ENCODE results near the gene SFT2D1.

Gene SFT2D1

DNA sequence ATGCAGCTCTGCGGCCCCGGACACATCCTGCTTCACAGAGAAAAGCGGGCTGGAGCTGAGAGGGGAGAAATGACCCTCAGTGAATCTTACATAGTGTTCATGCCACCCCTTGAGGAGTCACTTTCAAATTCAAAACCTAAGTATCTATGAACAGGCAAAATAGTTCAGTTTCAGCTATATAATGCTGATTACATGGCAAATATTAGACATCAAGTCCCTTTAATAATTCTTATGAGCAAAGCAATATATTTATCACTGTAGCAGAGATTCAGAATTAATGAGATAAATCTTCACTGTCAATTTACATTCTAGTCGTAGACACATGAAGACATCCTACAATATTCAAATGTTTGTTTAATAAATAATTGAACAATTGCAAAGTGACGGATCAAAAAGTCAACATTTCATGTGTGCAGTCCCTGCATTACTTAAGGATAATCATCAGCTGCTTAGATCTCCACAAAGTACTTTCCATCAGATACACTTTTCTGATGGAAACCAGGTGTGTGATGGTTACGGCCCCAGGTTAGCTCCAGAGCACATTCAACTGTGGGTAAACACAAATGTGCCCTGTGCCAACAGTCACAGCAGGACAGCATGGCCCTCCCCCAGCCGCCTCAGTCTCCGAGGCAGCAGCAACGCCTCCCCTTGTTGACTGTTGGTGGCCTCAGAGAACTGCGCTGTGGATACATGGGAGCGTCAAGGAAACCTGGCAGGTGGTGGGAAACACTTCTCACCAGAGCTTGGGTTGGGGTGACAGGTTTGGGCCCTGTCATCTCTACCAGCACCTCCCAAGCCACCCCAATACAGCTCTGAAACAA, 33.4 kb downstream of the SFT2D1 start:
- no peak overlapping the region for H3K4me3 ChIP-seq (ENCODE audit: low read depth, low read length)
- H3K9me3 ChIP-seq (ENCODE audit: control insufficient read depth, low read length): no peaks in the 10 kb centered on the region
- no peaks in the 10 kb centered on the region for H3K27me3 ChIP-seq (ENCODE audit: control insufficient read depth, insufficient read depth, low read length)
- TF ChIP-seq, protein P1, sequence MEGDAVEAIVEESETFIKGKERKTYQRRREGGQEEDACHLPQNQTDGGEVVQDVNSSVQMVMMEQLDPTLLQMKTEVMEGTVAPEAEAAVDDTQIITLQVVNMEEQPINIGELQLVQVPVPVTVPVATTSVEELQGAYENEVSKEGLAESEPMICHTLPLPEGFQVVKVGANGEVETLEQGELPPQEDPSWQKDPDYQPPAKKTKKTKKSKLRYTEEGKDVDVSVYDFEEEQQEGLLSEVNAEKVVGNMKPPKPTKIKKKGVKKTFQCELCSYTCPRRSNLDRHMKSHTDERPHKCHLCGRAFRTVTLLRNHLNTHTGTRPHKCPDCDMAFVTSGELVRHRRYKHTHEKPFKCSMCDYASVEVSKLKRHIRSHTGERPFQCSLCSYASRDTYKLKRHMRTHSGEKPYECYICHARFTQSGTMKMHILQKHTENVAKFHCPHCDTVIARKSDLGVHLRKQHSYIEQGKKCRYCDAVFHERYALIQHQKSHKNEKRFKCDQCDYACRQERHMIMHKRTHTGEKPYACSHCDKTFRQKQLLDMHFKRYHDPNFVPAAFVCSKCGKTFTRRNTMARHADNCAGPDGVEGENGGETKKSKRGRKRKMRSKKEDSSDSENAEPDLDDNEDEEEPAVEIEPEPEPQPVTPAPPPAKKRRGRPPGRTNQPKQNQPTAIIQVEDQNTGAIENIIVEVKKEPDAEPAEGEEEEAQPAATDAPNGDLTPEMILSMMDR (IDR thresholded peaks at IDR 0.05): no peak
- no peak overlapping the region for H3K9ac ChIP-seq
- H3K79me2 ChIP-seq: no peaks in the 10 kb centered on the region
- H3K36me3 ChIP-seq (ENCODE audit: control insufficient read depth, insufficient read depth, low read length): no peaks in the 10 kb centered on the region
- peak overlapping the region; percentile 77 for H3K4me2 ChIP-seq (ENCODE audit: low read length)
- no peak overlapping the region for H3K27ac ChIP-seq
- peak overlapping the region; percentile 93 for H2AFZ ChIP-seq
- H3K4me1 ChIP-seq: no peaks in the 10 kb centered on the region

DNA sequence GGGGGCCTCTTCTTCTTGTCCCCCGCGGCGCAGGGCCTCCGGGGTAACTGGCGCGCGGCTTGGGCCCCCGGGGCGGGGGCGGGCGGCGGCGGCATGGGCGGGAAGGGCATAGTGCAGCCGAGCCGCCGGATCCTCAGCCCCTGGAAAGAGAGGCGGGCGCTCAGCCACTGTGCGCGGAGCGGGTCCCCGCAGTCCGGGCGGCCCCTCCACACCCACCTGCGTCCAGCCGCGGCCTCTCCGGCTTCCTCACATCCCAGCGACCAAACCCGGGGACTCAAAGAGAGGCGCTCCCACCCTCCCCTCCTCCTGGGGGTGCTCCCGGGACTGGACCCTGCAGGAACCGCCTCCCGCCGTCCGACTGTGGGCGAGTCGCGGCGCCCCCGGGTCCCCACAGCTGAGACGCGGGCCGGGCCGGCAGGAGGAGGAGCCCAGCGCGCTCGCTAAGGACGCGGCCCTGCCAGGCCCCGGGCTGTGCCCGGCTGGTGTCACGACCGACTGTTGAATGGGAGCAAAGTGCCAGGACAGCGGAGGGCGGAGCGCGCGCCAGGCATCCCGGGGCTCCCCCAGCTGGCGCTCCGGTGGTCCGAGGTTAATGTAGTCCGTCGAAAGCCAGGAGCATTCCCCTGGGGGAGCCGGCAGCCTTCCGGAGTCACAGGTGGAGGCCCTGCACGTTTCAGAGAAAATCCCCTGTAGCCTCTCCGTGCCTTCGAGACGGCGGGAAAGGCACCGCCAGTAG, 34.1 kb downstream of the SFT2D1 start, which contains the start of gene PRR18:
TSS of gene PRR18 (minus strand) at position 360 of the 736 bp plus-strand sequence. CDS start at position 110, 250 bp downstream.
- TF ChIP-seq, protein P1 (IDR thresholded peaks at IDR 0.05): no peak
- H3K9ac ChIP-seq: peak within 1 kb of the TSS; percentile 29
- H3K4me1 ChIP-seq: no peaks in the 10 kb centered on the region
- no peaks in the 10 kb centered on the region for H3K27me3 ChIP-seq (ENCODE audit: control insufficient read depth, insufficient read depth, low read length)
- H3K36me3 ChIP-seq (ENCODE audit: control insufficient read depth, insufficient read depth, low read length): no peaks in the 10 kb centered on the region
- no peak within 1 kb of the TSS for H3K27ac ChIP-seq
- H3K4me3 ChIP-seq (ENCODE audit: low read depth, low read length): peak within 1 kb of the TSS; percentile 39
- H3K79me2 ChIP-seq: no peaks in the 10 kb centered on the region
- peak within 1 kb of the TSS; percentile 77 for H3K4me2 ChIP-seq (ENCODE audit: low read length)
- H2AFZ ChIP-seq: peak within 1 kb of the TSS; percentile 93
- H3K9me3 ChIP-seq (ENCODE audit: control insufficient read depth, low read length): no peaks in the 10 kb centered on the region

DNA sequence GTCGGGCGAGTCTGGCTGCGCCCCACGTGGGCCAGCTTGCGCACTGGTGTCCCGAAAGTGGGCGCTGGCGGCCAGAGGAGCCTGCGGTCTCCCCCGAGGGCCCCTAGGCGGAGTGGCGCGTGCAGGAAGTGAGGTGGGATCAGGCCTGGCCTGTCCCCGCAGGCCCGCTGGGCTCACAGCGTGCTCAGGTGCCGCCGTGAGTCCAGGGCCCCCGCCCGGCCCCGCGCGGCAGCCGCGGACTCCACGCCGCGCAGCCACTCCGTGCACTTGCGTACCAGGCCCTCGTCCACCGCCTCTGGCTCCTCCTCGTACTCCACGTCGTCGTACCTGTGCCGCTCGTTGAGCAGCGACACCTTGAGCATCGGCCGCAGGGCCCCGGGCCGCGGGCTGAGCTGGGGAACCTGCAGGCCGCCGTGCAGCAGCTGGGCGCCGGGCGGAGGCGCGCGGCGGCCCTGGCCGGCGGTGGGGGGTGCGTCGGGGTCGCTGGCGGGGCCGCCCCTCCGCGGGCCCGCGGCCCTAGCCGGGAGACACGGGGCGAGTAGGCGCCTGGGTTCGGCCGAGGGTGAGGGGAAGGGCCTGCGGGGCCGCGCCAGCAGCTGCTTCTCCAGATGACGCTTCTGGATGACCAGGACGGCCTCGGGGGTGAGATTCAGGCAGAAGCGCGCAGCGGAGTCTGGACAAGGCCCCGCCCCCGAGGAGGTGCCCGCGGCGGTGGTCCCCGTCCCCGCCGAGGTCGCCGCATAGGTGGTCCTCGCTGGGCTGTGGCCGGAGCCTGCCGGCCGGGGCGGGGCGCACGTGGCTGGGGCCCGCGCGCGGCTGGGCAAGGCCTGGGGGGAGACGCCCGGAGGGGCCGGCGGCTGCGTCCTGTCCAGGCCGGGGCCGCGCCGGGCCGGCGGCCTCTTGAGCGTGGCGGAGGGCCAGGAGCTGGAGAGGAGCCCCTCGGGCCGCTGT, 35.0 kb downstream of the SFT2D1 start:
- no peaks in the 10 kb centered on the region for H3K79me2 ChIP-seq
- H2AFZ ChIP-seq: peak overlapping the region; percentile 93
- no peaks in the 10 kb centered on the region for H3K9me3 ChIP-seq (ENCODE audit: control insufficient read depth, low read length)
- TF ChIP-seq, protein P1 (IDR thresholded peaks at IDR 0.05): no peak
- H3K27me3 ChIP-seq (ENCODE audit: control insufficient read depth, insufficient read depth, low read length): no peaks in the 10 kb centered on the region
- peak overlapping the region; percentile 39 for H3K4me3 ChIP-seq (ENCODE audit: low read depth, low read length)
- no peak overlapping the region for H3K9ac ChIP-seq
- no peaks in the 10 kb centered on the region for H3K36me3 ChIP-seq (ENCODE audit: control insufficient read depth, insufficient read depth, low read length)
- H3K27ac ChIP-seq: no peak overlapping the region
- H3K4me1 ChIP-seq: no peaks in the 10 kb centered on the region
- H3K4me2 ChIP-seq (ENCODE audit: low read length): peak overlapping the region; percentile 77

DNA sequence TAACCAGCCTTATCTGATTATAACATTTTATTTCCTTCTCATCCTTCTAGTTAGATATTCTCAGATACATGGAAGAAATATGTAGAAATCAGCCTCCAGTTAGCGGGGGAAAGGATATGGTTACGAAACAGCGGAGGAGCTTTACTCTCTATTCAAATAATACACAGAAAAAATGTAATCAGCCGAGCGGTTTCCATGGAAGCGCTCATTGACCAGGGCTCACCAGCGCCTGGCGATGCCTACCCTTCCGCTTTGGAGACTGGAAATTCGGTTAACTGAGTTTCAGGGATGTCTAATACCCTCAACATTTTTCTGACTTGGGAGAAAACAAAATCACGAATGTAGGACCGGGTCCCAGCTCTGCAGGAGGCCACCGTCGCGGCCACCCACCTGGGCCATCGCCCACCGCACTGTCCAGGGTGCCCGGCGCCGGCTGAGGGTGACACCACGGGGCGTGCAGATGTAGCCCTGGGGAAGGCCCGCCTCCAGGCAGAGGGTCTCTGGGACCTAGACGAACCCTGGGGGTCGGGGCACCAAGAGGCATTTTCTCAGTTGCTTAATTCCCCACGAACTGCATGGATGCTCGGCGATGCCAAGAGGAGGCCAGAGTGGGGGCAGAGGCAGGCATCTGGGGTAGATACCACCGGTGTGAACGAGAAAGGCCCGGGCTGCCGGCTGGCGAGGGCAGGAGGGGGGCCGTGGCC, 35.8 kb downstream of the SFT2D1 start:
- Histone ChIP-seq H3K27ac (no peak overlapping the region), H2AFZ (peak overlapping the region; percentile 66), H3K4me1 (no peaks in the 10 kb centered on the region), H3K4me3 (ENCODE audit: low read depth, low read length) (no peak overlapping the region), H3K79me2 (no peaks in the 10 kb centered on the region), H3K27me3 (ENCODE audit: control insufficient read depth, insufficient read depth, low read length) (no peaks in the 10 kb centered on the region), H3K4me2 (ENCODE audit: low read length) (no peak overlapping the region), H3K36me3 (ENCODE audit: control insufficient read depth, insufficient read depth, low read length) (no peaks in the 10 kb centered on the region), H3K9ac (no peak overlapping the region), H3K9me3 (ENCODE audit: control insufficient read depth, low read length) (no peaks in the 10 kb centered on the region)
- TF ChIP-seq, protein P1 (IDR thresholded peaks at IDR 0.05): no peak

Measured in parathyroid adenoma (tissue), 2 donors.